Measurements from ENCODE around the gene USP9X.

GRCh38 chrX:41258226-41258625 lies 173.0 kb downstream of the USP9X start:
- TF ChIP-seq CTCF (conservative IDR thresholded peaks at IDR 0.05; ENCODE audit: low read depth in 2 of 2) = no peak
- TF ChIP-seq EZH2 (IDR thresholded peaks at IDR 0.05; ENCODE audit: low read depth, unreplicated experiment) = no peak
- no peak for TF ChIP-seq ZNF114 (CRISPR knock-in tag; IDR thresholded peaks at IDR 0.05)
- TF ChIP-seq POLR2AphosphoS5 (IDR thresholded peaks at IDR 0.05; ENCODE audit: low read depth) = no peak
- no peak for TF ChIP-seq REST (IDR thresholded peaks at IDR 0.05; ENCODE audit: unreplicated experiment)
- TF ChIP-seq EZH2phosphoT487 (IDR thresholded peaks at IDR 0.05; ENCODE audit: unreplicated experiment) = no peak
- TF ChIP-seq STAT1 (IDR thresholded peaks at IDR 0.05; ENCODE audit: unreplicated experiment) = no peak
- TF ChIP-seq JUNB (IDR thresholded peaks at IDR 0.05; ENCODE audit: unreplicated experiment) = no peak
- TF ChIP-seq CREB1 (CRISPR knock-in tag; IDR thresholded peaks at IDR 0.05; ENCODE audit: low read depth) = no peak
- no peak for TF ChIP-seq NANOG (IDR thresholded peaks at IDR 0.05; ENCODE audit: borderline replicate concordance)
- no peak for TF ChIP-seq ETS1 (IDR thresholded peaks at IDR 0.05)
- no peak for TF ChIP-seq ZNF462 (CRISPR knock-in tag; IDR thresholded peaks at IDR 0.05)
